ENCODE measurements around the gene RASSF9. TPM values are rescaled to one million over a fixed set of nuclear protein-coding genes. Genes with fewer than 3 reads are reported as not detected.

The RASSF9 gene
- total RNA-seq, 1 donor from 2014 or later, result not detected

DNA sequence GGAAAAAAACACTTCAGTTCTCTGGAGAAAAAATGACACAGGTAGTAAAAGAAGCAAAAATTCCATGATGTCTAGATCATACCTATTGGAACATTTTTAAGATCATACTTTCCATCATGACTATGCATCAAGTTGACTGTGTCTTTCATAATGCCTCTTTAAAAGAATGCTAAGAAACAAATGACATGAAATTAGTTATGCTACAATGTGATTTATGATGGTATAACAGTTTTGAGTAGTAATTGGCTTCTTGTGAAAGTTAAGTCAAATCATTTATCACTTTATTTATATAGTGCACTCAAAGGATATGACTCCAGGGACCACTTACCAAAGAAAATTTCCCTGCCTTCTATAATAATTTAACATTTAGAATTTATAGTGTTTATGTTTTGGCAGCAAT is 28.5 kb downstream of the RASSF9 start:
- Mint-ChIP-seq H3K27me3 (ENCODE audit: insufficient read depth) (no peaks in the 10 kb centered on the region), H3K9me3 (no peaks in the 10 kb centered on the region), H3K4me3 (no peak overlapping the region), H3K27ac (no peak overlapping the region), H3K36me3 (ENCODE audit: low read depth) (no peaks in the 10 kb centered on the region), H3K4me1 (ENCODE audit: low read depth) (no peaks in the 10 kb centered on the region)
- intact Hi-C loops (cut with micrococcal nuclease), result no loop called here
- DNase-seq (ENCODE audit: low spot score), result no peak

DNA sequence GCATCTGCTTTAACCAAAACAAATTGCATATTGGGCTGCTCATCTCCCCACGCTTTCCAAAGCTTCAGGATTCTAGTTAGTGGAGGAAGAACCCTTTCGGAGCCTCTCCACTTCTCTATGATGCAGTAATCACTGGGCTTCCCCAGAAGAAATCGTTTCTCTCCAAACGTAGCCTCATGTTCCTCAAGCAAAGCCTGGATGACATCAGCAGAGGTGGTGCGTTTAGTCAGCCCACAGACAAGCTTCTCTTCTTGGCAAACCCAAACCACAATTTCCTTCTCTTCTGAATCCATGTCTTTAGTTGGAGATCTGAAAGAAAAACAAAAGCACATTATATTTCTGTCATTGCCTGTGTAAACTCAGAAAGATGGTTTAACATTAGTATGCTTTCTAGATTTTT is 30.6 kb downstream of the RASSF9 start:
- no peaks in the 10 kb centered on the region for H3K27me3 Mint-ChIP-seq (ENCODE audit: insufficient read depth)
- no peak overlapping the region for H3K27ac Mint-ChIP-seq
- no peak overlapping the region for H3K4me3 Mint-ChIP-seq
- H3K36me3 Mint-ChIP-seq (ENCODE audit: low read depth), result no peaks in the 10 kb centered on the region
- H3K4me1 Mint-ChIP-seq (ENCODE audit: low read depth), result no peaks in the 10 kb centered on the region
- no peaks in the 10 kb centered on the region for H3K9me3 Mint-ChIP-seq
- DNase-seq (ENCODE audit: low spot score), result no peak
- intact Hi-C loops (cut with micrococcal nuclease), result no loop called here

DNA sequence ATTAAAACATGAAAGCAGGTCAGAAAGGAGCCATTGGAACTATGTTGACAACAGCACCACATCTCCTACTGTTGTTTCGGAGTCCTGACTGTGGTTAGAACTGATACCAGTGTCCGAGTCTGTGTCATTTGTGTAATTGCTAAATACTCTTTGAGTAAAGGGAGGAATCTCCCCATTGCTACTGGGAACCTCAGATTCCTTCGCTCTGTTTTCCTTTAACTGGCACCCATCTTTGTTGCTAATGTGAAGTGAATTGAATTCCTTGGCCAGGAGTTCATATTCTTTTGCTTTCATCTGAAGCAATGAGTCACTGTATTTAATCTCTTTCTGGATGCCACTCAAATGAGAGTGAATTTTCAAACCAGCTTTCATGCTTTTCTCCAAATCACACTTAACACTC is 31.5 kb downstream of the RASSF9 start:
- Mint-ChIP-seq H3K4me3 (no peak overlapping the region), H3K27ac (no peak overlapping the region), H3K4me1 (ENCODE audit: low read depth) (no peaks in the 10 kb centered on the region), H3K27me3 (ENCODE audit: insufficient read depth) (no peaks in the 10 kb centered on the region), H3K36me3 (ENCODE audit: low read depth) (no peaks in the 10 kb centered on the region), H3K9me3 (no peaks in the 10 kb centered on the region)
- DNase-seq (ENCODE audit: low spot score), result no peak
- intact Hi-C loops (cut with micrococcal nuclease), result no loop called here

DNA sequence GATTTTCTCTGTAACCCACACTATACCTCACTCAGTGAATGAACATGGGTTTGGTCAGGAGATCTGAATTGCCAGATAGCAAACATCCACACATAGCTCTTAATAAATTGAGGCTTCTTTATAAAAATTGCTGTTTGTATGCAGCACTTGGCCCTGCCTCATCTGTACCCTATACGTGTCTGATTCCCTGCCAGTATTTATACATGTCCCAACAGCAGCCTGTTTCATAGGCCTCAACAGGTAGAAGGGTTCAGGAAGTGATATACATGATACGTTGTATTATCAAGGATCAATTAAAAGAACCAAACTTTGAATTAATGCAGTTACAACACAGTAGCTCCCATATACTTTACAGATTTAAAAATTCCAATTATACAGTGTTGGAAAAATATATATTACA is 32.3 kb downstream of the RASSF9 start:
- Mint-ChIP-seq H3K27ac (no peak overlapping the region), H3K27me3 (ENCODE audit: insufficient read depth) (no peaks in the 10 kb centered on the region), H3K4me3 (no peak overlapping the region), H3K4me1 (ENCODE audit: low read depth) (no peaks in the 10 kb centered on the region), H3K36me3 (ENCODE audit: low read depth) (no peaks in the 10 kb centered on the region), H3K9me3 (no peaks in the 10 kb centered on the region)
- intact Hi-C loops (cut with micrococcal nuclease), result no loop called here
- DNase-seq (ENCODE audit: low spot score), result no peak

- no peak overlapping the region for H3K4me3 Mint-ChIP-seq
- no peak for DNase-seq (ENCODE audit: low spot score)
- H3K27me3 Mint-ChIP-seq (ENCODE audit: insufficient read depth), result no peaks in the 10 kb centered on the region
- H3K27ac Mint-ChIP-seq, result no peak overlapping the region
- intact Hi-C loops (cut with micrococcal nuclease), result no loop called here
- H3K4me1 Mint-ChIP-seq (ENCODE audit: low read depth), result no peaks in the 10 kb centered on the region
- no peaks in the 10 kb centered on the region for H3K9me3 Mint-ChIP-seq
- no peaks in the 10 kb centered on the region for H3K36me3 Mint-ChIP-seq (ENCODE audit: low read depth)
Observed at GRCh38 chr12:85803231-85803630, 33.0 kb downstream of the RASSF9 start.

GRCh38 chr12:85798122-85798521 is 38.1 kb downstream of the RASSF9 start:
- Mint-ChIP-seq H3K9me3 (no peaks in the 10 kb centered on the region), H3K4me3 (no peak overlapping the region), H3K27me3 (ENCODE audit: insufficient read depth) (no peaks in the 10 kb centered on the region), H3K27ac (no peak overlapping the region), H3K36me3 (ENCODE audit: low read depth) (no peaks in the 10 kb centered on the region), H3K4me1 (ENCODE audit: low read depth) (no peaks in the 10 kb centered on the region)
- intact Hi-C loops (cut with micrococcal nuclease), result no loop called here
- DNase-seq (ENCODE audit: low spot score), result no peak

DNA sequence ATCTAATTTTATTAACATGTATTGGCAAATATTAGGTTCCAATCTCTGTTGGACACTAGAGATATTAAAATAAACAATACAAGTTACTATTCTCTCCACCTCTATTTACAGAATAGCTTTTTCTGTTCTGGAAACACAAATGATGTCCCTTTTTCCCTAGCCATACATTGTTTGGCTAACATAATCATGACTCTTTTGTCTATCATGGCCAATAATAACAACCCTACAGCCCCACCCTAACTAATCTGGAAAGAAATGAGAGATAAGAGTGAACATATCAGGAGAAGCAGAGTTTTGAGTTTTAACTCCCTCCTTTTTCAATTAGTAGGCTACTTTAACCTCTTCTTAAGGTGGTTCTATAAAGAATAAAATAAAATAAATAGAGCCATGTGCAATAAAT is 40.2 kb downstream of the RASSF9 start:
- Mint-ChIP-seq H3K27ac (no peak overlapping the region), H3K4me3 (no peak overlapping the region), H3K4me1 (ENCODE audit: low read depth) (no peaks in the 10 kb centered on the region), H3K36me3 (ENCODE audit: low read depth) (no peaks in the 10 kb centered on the region), H3K9me3 (no peaks in the 10 kb centered on the region), H3K27me3 (ENCODE audit: insufficient read depth) (no peaks in the 10 kb centered on the region)
- intact Hi-C loops (cut with micrococcal nuclease), result no loop called here
- DNase-seq (ENCODE audit: low spot score), result no peak

- Mint-ChIP-seq H3K36me3 (ENCODE audit: low read depth) (no peaks in the 10 kb centered on the region), H3K9me3 (no peaks in the 10 kb centered on the region), H3K4me1 (ENCODE audit: low read depth) (no peaks in the 10 kb centered on the region), H3K27me3 (ENCODE audit: insufficient read depth) (no peaks in the 10 kb centered on the region), H3K27ac (no peak overlapping the region), H3K4me3 (no peak overlapping the region)
- DNase-seq (ENCODE audit: low spot score), result no peak
- intact Hi-C loops (cut with micrococcal nuclease), result no loop called here
Observed at GRCh38 chr12:85794531-85794930, 41.7 kb downstream of the RASSF9 start.

GRCh38 chr12:85784096-85784720 is 52.0 kb downstream of the RASSF9 start:
- Mint-ChIP-seq H3K27ac (no peak overlapping the region), H3K9me3 (no peaks in the 10 kb centered on the region), H3K36me3 (ENCODE audit: low read depth) (no peaks in the 10 kb centered on the region), H3K4me3 (no peak overlapping the region), H3K4me1 (ENCODE audit: low read depth) (no peaks in the 10 kb centered on the region), H3K27me3 (ENCODE audit: insufficient read depth) (no peaks in the 10 kb centered on the region)
- no peak for DNase-seq (ENCODE audit: low spot score)
- intact Hi-C loops (cut with micrococcal nuclease), result no loop called here

GRCh38 chr12:85782711-85783110 is 53.5 kb downstream of the RASSF9 start:
- intact Hi-C loops (cut with micrococcal nuclease), result no loop called here
- Mint-ChIP-seq H3K27me3 (ENCODE audit: insufficient read depth) (no peaks in the 10 kb centered on the region), H3K4me3 (no peak overlapping the region), H3K27ac (no peak overlapping the region), H3K36me3 (ENCODE audit: low read depth) (no peaks in the 10 kb centered on the region), H3K4me1 (ENCODE audit: low read depth) (no peaks in the 10 kb centered on the region), H3K9me3 (no peaks in the 10 kb centered on the region)
- no peak for DNase-seq (ENCODE audit: low spot score)

DNA sequence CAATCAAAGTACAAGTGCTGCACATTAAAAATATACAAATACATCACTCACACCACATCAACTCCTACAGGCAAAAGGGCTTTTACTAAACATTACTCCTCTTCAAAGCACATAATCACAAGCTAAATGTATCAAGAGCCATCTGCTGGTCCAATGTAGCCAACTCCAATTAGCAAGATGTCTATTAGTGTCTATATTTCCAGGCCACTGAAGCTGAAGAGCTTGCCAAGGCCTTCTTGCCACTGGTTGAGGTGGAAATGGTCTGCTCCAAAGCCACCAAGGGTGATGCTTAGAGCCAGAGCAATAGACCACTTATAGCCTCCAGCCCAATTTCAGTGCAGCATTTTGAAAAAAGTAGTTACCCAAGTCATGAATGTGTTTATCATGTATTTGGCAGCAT is 54.4 kb downstream of the RASSF9 start:
- no peak for DNase-seq (ENCODE audit: low spot score)
- intact Hi-C loops (cut with micrococcal nuclease), result no loop called here
- Mint-ChIP-seq H3K27me3 (ENCODE audit: insufficient read depth) (no peaks in the 10 kb centered on the region), H3K4me3 (no peak overlapping the region), H3K36me3 (ENCODE audit: low read depth) (no peaks in the 10 kb centered on the region), H3K27ac (no peak overlapping the region), H3K4me1 (ENCODE audit: low read depth) (no peaks in the 10 kb centered on the region), H3K9me3 (no peaks in the 10 kb centered on the region)

- Mint-ChIP-seq H3K4me3 (no peak overlapping the region), H3K36me3 (ENCODE audit: low read depth) (no peaks in the 10 kb centered on the region), H3K27ac (no peak overlapping the region), H3K9me3 (no peaks in the 10 kb centered on the region), H3K4me1 (ENCODE audit: low read depth) (no peaks in the 10 kb centered on the region), H3K27me3 (ENCODE audit: insufficient read depth) (no peaks in the 10 kb centered on the region)
- intact Hi-C loops (cut with micrococcal nuclease), result no loop called here
- no peak for DNase-seq (ENCODE audit: low spot score)
Observed at GRCh38 chr12:85779768-85780167, 56.4 kb downstream of the RASSF9 start.

DNA sequence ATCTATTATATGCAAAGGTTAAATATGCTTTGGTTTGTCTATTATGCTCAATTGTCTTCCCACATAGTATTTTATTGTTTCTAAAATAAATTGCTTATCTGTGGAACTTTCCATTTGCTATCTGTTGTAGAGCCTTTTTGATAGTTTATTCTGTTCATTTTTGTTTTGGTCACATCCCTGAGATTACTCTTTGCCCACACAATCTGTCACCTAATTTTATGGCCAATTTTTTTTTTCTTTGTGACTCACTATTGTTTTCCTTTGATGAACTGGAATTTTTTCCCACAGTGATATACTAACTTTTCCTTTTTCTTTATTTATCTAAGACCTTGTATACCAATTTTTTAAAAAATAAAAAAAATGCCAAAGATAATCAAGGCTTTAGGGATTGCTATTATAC is 61.1 kb downstream of the RASSF9 start:
- no peaks in the 10 kb centered on the region for H3K36me3 Mint-ChIP-seq (ENCODE audit: low read depth)

GRCh38 chr12:85765453-85765869 is 70.7 kb downstream of the RASSF9 start:
- no peaks in the 10 kb centered on the region for H3K27me3 Mint-ChIP-seq (ENCODE audit: insufficient read depth)
- H3K27ac Mint-ChIP-seq, result no peak overlapping the region
- intact Hi-C loops (cut with micrococcal nuclease), result no loop called here
- H3K36me3 Mint-ChIP-seq (ENCODE audit: low read depth), result no peaks in the 10 kb centered on the region
- DNase-seq (ENCODE audit: low spot score), result no peak
- no peaks in the 10 kb centered on the region for H3K9me3 Mint-ChIP-seq
- H3K4me3 Mint-ChIP-seq, result no peak overlapping the region
- no peaks in the 10 kb centered on the region for H3K4me1 Mint-ChIP-seq (ENCODE audit: low read depth)

More for the DNA sequence above, 61.1 kb downstream of the RASSF9 start:
- Mint-ChIP-seq H3K4me3 (no peak overlapping the region), H3K4me1 (ENCODE audit: low read depth) (no peaks in the 10 kb centered on the region), H3K9me3 (no peaks in the 10 kb centered on the region), H3K27ac (no peak overlapping the region), H3K27me3 (ENCODE audit: insufficient read depth) (no peaks in the 10 kb centered on the region)
- intact Hi-C loops (cut with micrococcal nuclease), result no loop called here
- DNase-seq (ENCODE audit: low spot score), result no peak
